GM13976 (cell line): ENCODE results near the gene OSBPL2.
A peak's percentile ranks its signal among the peaks of the same experiment; 100 is the strongest.

Experiments used
- DNase-seq: peaks from one replicate; pipeline ENCODE4 v3.0.0; 2012; ENCODE audit warnings: low spot score
- in situ Hi-C: fragments of 300-500 bp; cut with MboI; formaldehyde crosslinking; loops from one replicate; pipeline ENCODE4 v1.12.0; 2022; ENCODE audit warnings: low sequenced_read_pairs, mixed read lengths, inconsistent platforms; ENCODE audit not compliant: unreplicated experiment
- TF ChIP-seq, protein P1 (sequence below): IDR thresholded peaks from 2 replicates; pipeline ENCODE4 v1.5.1; 2012; ENCODE audit warnings: borderline replicate concordance, mild to moderate bottlenecking; ENCODE audit not compliant: insufficient read depth; ENCODE audit errors: extremely low read depth, missing control alignments, control extremely low read depth

The OSBPL2 gene

DNA sequence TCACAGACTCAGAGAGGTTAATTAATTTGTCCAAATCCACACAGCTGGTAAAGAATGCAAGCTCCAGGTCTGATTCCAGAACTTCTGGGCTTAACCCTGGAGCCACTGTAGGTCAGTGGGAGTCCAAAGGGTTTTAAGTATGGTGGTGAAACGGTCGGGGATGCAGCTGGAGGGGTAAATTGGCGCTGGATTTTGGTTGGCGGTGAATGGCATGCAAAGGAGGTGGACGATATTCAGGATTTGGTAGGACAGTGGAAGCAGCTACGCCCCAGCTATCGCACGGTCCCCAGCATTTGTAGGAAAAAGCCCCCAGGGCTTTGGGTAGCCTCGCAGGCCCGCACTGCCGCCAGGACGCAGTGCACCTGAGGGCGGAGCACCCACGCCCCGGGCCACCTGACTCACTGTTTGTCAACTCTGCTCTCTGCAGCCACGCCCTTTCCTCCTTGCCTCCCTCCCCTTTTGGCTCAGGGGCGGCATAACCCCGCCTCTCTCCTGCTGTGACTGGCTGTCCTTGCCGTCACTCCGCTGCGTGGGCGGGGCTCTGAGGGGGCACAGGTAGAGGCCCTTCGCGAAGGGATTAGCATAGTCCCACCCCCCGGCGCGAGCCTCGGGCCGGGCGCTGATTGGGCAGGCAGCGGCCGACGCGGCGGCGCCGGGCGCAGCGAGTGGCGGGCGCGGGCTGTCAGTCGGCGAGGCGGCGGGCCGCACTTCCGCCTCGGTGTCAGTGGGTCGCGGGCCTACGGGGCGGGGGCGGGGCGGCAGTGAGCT lies at the start of gene OSBPL2:
TSS of gene OSBPL2 (plus strand) at position 721 of the 768 bp plus-strand sequence. CDS start 17,664 bp downstream, outside the sequence.
- in situ Hi-C loops = no loop called here
- TF ChIP-seq, protein P1, sequence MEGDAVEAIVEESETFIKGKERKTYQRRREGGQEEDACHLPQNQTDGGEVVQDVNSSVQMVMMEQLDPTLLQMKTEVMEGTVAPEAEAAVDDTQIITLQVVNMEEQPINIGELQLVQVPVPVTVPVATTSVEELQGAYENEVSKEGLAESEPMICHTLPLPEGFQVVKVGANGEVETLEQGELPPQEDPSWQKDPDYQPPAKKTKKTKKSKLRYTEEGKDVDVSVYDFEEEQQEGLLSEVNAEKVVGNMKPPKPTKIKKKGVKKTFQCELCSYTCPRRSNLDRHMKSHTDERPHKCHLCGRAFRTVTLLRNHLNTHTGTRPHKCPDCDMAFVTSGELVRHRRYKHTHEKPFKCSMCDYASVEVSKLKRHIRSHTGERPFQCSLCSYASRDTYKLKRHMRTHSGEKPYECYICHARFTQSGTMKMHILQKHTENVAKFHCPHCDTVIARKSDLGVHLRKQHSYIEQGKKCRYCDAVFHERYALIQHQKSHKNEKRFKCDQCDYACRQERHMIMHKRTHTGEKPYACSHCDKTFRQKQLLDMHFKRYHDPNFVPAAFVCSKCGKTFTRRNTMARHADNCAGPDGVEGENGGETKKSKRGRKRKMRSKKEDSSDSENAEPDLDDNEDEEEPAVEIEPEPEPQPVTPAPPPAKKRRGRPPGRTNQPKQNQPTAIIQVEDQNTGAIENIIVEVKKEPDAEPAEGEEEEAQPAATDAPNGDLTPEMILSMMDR = no peak
- DNase-seq = peak; percentile 100

DNA sequence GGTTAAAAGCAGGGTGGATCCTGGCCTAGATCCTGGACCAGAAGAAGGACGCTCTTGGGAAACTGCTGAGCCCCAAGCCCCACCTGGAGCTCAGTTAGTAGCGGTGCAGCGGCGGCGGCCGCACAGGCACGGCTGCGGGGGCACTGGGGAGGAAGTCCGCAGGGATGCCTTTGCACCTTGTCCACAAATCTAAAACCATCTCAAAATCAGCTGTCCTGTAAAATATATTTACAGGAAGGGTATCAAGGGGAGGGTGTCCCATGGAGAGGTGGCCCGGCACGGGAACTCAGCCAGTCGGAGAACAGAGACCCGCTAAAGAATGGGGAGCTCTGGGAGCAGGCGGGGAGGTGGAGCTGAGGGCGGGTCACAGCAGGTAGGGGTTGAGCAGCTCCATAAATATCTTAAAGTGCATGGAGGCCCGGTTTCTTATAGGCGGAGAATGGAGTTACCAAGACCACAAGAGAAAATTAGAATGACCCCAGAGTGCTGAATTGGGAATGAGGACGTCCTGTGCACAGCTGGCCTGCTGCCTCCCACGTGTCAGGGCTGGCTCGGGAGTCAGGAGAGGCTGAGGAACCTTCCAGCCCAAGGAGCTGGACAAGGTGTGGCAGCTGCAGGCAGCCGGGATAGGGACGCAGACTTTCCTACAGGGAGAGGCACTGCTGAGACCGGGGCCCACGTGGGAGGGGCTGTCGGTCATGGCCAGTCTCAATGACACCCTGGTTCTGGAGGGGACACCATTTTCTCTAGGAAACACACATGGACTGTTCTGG lies 47.5 kb upstream of the OSBPL2 start:
- TF ChIP-seq, protein P1 = no peak
- DNase-seq = no peak
- in situ Hi-C loops = no loop called here

DNA sequence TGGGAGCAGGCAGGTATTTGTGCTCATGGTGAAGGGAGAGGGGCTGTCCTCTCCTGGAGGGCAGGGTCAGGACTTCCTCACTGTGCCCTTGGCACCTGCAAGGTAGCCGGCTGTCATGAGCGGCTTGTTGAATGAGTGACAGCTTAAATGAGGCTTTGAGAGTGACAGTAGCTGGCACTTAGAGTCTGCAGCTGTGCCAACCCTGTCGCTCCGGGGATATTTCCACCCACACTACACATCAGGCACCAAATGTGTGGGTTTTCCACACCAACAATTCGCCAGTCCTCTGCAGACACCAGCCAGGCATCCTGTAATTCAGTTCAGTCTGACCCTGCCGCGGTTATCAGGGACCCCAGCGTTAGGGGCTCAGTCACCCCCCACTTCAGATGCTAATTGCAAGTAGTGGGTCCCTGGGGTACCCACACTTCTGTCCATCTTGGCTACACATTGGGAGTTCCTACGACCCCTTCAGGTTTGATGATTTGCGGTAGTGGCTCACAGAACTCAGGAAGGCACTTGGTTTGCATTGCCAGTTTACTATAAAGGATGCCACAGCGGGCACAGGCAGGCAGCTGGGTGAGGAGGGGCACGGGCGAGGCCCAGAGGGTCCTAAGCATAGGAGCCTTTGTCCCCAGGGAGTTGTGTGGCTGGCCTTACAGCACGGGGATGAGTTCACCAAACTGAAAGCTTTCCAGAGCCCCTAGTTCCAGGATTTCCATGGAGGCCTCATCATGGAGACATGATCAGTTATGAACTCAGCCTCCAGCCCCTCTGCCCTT lies 46.4 kb upstream of the OSBPL2 start:
- no peak for DNase-seq
- TF ChIP-seq, protein P1 = no peak
- in situ Hi-C loops = no loop called here

DNA sequence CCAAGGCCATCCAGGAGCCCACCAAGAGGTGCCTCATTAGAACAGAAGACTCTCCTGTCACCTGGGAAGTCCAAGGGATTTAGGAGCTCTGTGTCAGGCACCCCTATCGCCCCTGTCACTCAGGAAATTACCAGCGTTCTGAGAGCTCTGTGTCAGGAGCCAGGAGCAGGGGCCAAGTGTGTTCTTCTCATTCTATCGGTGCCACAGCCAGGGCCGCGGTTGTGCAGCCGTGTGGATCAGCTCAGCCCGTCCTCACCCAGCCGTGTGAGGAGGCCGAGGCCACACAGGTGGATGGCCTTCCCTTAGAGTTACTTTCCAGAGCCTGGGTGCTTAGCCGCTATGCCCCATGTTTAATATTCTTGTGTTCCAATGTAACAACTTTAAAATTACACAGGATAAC lies 45.7 kb upstream of the OSBPL2 start:
- in situ Hi-C loops = no loop called here
- TF ChIP-seq, protein P1 = no peak
- no peak for DNase-seq

DNA sequence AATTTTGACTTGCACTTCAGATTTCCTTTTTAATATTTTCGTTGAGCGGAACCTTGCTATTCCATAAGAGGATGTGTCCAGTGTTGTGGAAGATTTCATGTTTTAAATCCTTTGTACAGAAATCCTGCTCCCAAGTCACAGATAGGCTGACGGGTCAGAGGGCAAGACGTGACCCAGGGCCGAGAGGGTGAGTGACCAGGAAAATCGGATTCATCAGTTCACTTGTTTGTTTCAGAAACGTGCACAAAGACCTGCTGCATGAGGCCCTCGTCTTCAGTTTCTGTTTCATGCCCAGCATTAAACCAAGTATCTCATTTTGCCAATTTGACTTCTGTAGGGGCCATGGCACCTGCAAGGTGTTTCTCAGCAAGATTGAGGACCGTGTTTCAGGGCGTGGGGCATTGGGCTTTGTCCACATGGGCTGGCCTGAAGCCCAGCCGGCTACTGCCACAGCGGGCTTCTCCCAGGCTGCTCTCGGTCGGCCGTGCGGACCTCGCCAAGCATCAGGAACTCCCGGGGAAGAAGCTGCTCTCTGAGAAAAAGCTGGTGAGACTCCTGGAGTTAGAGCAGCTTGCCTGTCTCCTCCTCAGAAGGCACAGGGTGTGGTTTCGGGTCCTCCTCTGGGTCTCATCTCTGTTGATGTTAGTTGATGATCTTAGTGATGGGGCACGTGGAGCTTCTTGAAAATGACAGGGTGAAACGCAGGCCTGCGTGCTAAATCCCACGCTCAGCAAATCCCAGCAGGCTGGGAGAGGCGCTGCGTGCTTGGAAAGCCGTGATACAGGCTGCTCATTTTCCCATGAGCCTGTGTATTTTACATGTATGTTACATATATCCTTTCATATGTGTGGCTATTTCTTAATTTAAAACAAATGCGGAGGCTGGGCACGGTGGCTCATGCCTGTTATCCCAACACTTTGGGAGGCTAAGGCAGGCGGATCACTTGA lies 45.0 kb upstream of the OSBPL2 start:
- TF ChIP-seq, protein P1 = no peak
- in situ Hi-C loops = no loop called here
- DNase-seq = no peak

DNA sequence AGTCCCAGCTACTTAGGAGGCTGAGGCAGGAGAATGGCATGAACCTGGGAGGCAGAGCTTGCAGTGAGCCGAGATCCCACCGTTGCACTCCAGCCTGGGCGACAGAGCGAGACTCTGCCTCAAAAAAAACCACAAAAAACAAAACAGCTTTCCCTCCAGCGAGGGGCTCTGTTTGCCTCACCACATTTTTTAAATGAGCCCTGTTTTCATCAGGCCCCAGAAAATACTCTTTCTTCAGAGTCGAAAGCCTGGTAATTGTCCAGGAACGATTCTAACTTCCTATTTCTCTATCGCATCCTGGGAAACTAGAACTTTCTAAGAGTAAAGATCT lies 43.3 kb upstream of the OSBPL2 start:
- TF ChIP-seq, protein P1 = no peak
- DNase-seq = no peak
- in situ Hi-C loops = no loop called here
